Measurements from ENCODE around the gene AFTPH. TPM values are rescaled to one million over a fixed set of nuclear protein-coding genes. Genes with fewer than 3 reads are reported as not detected.

AFTPH gene
- total RNA-seq, 6 experiments from 2014 or later, result 14.9 to 24.4 (median 19.8) TPM

GRCh38 chr2:64626963-64627760 lies 103.0 kb downstream of the AFTPH start:
- intact Hi-C loops (cut with DNase I), result loop anchor here in 1 of 2 donors (10.0 kb wide), 1 partner anchor 238 kb away; no protein-coding TSS in a partner anchor
- no peak overlapping the region for H3K27ac ChIP-seq
- no peaks in the 10 kb centered on the region for H3K36me3 ChIP-seq
- 82% methylated on average over 7 of the region's 27 CpGs for WGBS (ENCODE audit: insufficient coverage, low coverage, low lambda C conversion rate, missing lambda C conversion rate)
- DNase-seq (no peak), ATAC-seq (no peak)
- TF ChIP-seq CTCF (IDR thresholded peaks at IDR 0.05), result no peak
- TF ChIP-seq POLR2A (IDR thresholded peaks at IDR 0.05), result no peak
- no peaks in the 10 kb centered on the region for H3K9me3 ChIP-seq
- no peak overlapping the region for H3K4me3 ChIP-seq
- no peaks in the 10 kb centered on the region for H3K27me3 ChIP-seq
- peaks cover 0 to 7% (median 0%) of the 10 kb centered on the region in 4 donors for H3K4me1 ChIP-seq

GRCh38 chr2:64627860-64628841 lies 104.0 kb downstream of the AFTPH start:
- 84% methylated on average over 11 of the region's 14 CpGs for WGBS (ENCODE audit: insufficient coverage, low coverage, low lambda C conversion rate, missing lambda C conversion rate)
- Histone ChIP-seq H3K36me3 (peaks cover 0 to 4% (median under 1%) of the 10 kb centered on the region in 4 donors), H3K27ac (no peak overlapping the region), H3K4me1 (peaks cover 0 to 7% (median 0%) of the 10 kb centered on the region in 4 donors), H3K9me3 (no peaks in the 10 kb centered on the region), H3K4me3 (no peak overlapping the region), H3K27me3 (no peaks in the 10 kb centered on the region)
- TF ChIP-seq CTCF (IDR thresholded peaks at IDR 0.05) (no peak), POLR2A (IDR thresholded peaks at IDR 0.05) (no peak)
- ATAC-seq (no peak), DNase-seq (no peak)
- intact Hi-C loops (cut with DNase I), result loop anchor here in 1 of 2 donors (10.0 kb wide), 1 partner anchor 237 kb away; no protein-coding TSS in a partner anchor

- intact Hi-C loops (cut with DNase I), result loop anchor here in 1 of 2 donors (10.0 kb wide), 1 partner anchor 235 kb away; no protein-coding TSS in a partner anchor
- 22% methylated on average over 10 of the region's 10 CpGs for WGBS (ENCODE audit: insufficient coverage, low coverage, low lambda C conversion rate, missing lambda C conversion rate)
- H3K27ac ChIP-seq, result peak overlapping the region in 1 of 3 donors; percentile 5
Observed at GRCh38 chr2:64629329-64629781, 105.2 kb downstream of the AFTPH start.

More at GRCh38 chr2:64629329-64629781, 105.2 kb downstream of the AFTPH start:
- DNase-seq (peak in 2 of 3 donors; percentile 51 to 69), ATAC-seq (peak; percentile 74 to 90 (median 82))
- H3K36me3 ChIP-seq, result peaks cover 0 to 10% (median 3%) of the 10 kb centered on the region in 4 donors
- H3K27me3 ChIP-seq, result no peaks in the 10 kb centered on the region
- no peaks in the 10 kb centered on the region for H3K9me3 ChIP-seq
- TF ChIP-seq POLR2A (IDR thresholded peaks at IDR 0.05) (no peak), CTCF (IDR thresholded peaks at IDR 0.05) (no peak)
- no peak overlapping the region for H3K4me3 ChIP-seq
- H3K4me1 ChIP-seq, result peaks cover 0 to 15% (median 0%) of the 10 kb centered on the region in 4 donors

All from right lobe of liver (tissue), 6 donors.